Ovary (tissue), 9 donors: ENCODE data around the gene ZNF839. TPM values are rescaled to one million over a fixed set of nuclear protein-coding genes. Genes with fewer than 3 reads are reported as not detected.

Experiments used
- DNase-seq, 5 donors: peaks; one replicate each; pipeline ENCODE4 v3.0.0-alpha.2; 2019 to 2020
- H3K27ac ChIP-seq, 2 donors: fragments of 200-600 bp; one replicate each; pipeline versions ENCODE4 v1.5.1 to v1.8.0; 2019 to 2022
- H3K27me3 ChIP-seq: fragments of 200-600 bp; one replicate; pipeline ENCODE4 v1.8.0; 2022
- H3K36me3 ChIP-seq: fragments of 200-600 bp; sonication (generic); one replicate; pipeline ENCODE4 v1.5.1; 2019
- H3K4me1 ChIP-seq: one replicate; pipeline ENCODE4 v1.8.1; 2013; ENCODE audit warnings: mild to moderate bottlenecking, moderate library complexity; ENCODE audit not compliant: insufficient read depth
- H3K4me3 ChIP-seq: fragments of 200-600 bp; sonication (generic); one replicate; pipeline ENCODE4 v1.5.1; 2017
- H3K9me3 ChIP-seq, 2 donors: fragments of 200-600 bp in 1 of 2; sonication (generic) in 1 of 2; one replicate each; pipeline versions ENCODE4 v1.5.1 to v1.8.1; 2013 to 2019; ENCODE audit warnings: mild to moderate bottlenecking in 1 of 2, moderate library complexity in 1 of 2
- EP300 ChIP-seq: sonication (generic); formaldehyde crosslinking; IDR thresholded peaks from one replicate; pipeline ENCODE4 v1.6.1; 2017; ENCODE audit warnings: antibody characterized with exemption
- POLR2A ChIP-seq: fragments of 450-650 bp; IDR thresholded peaks from one replicate; pipeline ENCODE4 v1.6.1; 2017; ENCODE audit warnings: antibody characterized with exemption, mild to moderate bottlenecking, moderate library complexity
- WGBS, 3 donors: extraction: QIAGEN DNeasy Blood & Tissue Kit in 1 of 3; methylation state at CpG; one replicate each; pipeline versions ENCODE4 v1.1.5 to v1.1.7; 2013 to 2017; 5-methylcytosine and 5-hydroxymethylcytosine counted together
- intact Hi-C, 4 donors: fragments of 100-400 bp; cut with DNase I; formaldehyde crosslinking; loops; one replicate each; pipeline versions ENCODE4 v1.11.0 to v1.15.1; 2022 to 2023
- polyA plus RNA-seq, 2 donors: library from polyadenylated mRNA; stranded (reverse); fragments of 200-250 nt in 1 of 2; fragments of 350-450 nt in 1 of 2; fragmentation: Illumina TruSeq in 1 of 2; extraction: RNeasy Lipid Tissue Mini Kit (QIAGEN cat#74804) in 1 of 2; gene quantifications; one replicate each; pipeline ENCODE4 v1.2.3, GENCODE V29; 2013 to 2014
- total RNA-seq, 7 donors: library from RNA; depleted of rRNA in 2 of 7; stranded (reverse); fragments of >200 nt in 2 of 7; fragmentation: NEBNext Ultra II Directional in 3 of 7; extraction: Animal tissue kit (Norgen Biotek cat#: 25700) in 3 of 7; gene quantifications; one replicate each; pipeline versions ENCODE4 v1.1.0 to v1.2.4, GENCODE V29; 2016 to 2023
- TF ChIP-seq, protein P1 (sequence below), 3 donors: fragments of 450-650 bp in 2 of 3; fragments of 200-600 bp in 1 of 3; IDR thresholded peaks; one replicate each; pipeline versions ENCODE4 v1.5.1 to v1.8.0; 2016 to 2022; ENCODE audit warnings: antibody characterized with exemption in 3 of 3, mild to moderate bottlenecking in 1 of 3
- donor health status: DM: no; HTN: no; CAD: no; lungs with moderate emphysema.
- donor health status: DM: no; HTN: no; CAD: no.
- donor health status: Bipolar disorder and iron deficiency.
- donor health status: DM: yes; HTN: yes; CAD: no.
- donor health status: DM: no; HTN: no; CAD: no.
- donor health status: DM: yes; HTN: yes; CAD: no.

Gene ZNF839
- total and polyA plus RNA-seq, 9 donors, result 6.4 to 14.9 (median 12.2) TPM

- no peaks in the 10 kb centered on the region for H3K9me3 ChIP-seq
- H3K36me3 ChIP-seq, result no peaks in the 10 kb centered on the region
- H3K27ac ChIP-seq, result no peak overlapping the region
- DNase-seq, result no peak
- TF ChIP-seq EP300 (no peak), POLR2A (no peak)
- TF ChIP-seq, protein P1, sequence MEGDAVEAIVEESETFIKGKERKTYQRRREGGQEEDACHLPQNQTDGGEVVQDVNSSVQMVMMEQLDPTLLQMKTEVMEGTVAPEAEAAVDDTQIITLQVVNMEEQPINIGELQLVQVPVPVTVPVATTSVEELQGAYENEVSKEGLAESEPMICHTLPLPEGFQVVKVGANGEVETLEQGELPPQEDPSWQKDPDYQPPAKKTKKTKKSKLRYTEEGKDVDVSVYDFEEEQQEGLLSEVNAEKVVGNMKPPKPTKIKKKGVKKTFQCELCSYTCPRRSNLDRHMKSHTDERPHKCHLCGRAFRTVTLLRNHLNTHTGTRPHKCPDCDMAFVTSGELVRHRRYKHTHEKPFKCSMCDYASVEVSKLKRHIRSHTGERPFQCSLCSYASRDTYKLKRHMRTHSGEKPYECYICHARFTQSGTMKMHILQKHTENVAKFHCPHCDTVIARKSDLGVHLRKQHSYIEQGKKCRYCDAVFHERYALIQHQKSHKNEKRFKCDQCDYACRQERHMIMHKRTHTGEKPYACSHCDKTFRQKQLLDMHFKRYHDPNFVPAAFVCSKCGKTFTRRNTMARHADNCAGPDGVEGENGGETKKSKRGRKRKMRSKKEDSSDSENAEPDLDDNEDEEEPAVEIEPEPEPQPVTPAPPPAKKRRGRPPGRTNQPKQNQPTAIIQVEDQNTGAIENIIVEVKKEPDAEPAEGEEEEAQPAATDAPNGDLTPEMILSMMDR (IDR thresholded peaks at IDR 0.05), result no peak
- H3K4me3 ChIP-seq, result no peak overlapping the region
- 95 to 100% (median 96%) methylated on average over 3 of the region's 3 CpGs for WGBS, 3 donors
- H3K27me3 ChIP-seq, result no peaks in the 10 kb centered on the region
- H3K4me1 ChIP-seq, result peaks cover 8% of the 10 kb centered on the region
- intact Hi-C loops, result no loop called here
These were observed 40.8 kb downstream of the ZNF839 start for GRCh38 chr14:102360388-102360787.

DNA sequence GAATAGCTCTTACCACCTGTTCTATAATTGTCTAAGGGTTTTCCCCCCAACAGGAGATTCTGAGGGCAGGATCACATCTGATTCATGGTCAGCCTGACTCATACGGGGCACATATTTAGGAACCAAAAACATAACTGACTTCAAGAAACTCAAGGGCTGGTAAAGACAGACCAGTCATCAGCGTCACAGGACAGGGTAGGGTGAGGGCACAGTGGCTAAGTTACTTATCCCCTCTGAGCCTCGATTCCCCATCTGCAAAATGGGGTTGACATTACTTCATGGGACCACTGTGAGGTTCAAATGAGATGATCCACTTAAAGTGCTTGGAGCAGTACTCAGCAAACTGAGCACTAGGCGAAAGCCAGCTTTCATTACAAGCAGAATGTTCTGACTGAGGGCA, 42.5 kb downstream of the ZNF839 start:
- H3K27ac ChIP-seq, result peak overlapping the region in 1 of 2 donors; percentile 82
- H3K36me3 ChIP-seq, result no peaks in the 10 kb centered on the region
- TF ChIP-seq EP300 (no peak), POLR2A (no peak)
- TF ChIP-seq, protein P1 (IDR thresholded peaks at IDR 0.05), result no peak
- peak overlapping the region; percentile 94 for H3K4me3 ChIP-seq
- intact Hi-C loops, result no loop called here
- 16 to 22% (median 21%) methylated on average over 4 of the region's 4 CpGs for WGBS, 3 donors
- no peaks in the 10 kb centered on the region for H3K27me3 ChIP-seq
- no peak for DNase-seq
- peaks cover 8% of the 10 kb centered on the region for H3K4me1 ChIP-seq
- H3K9me3 ChIP-seq, result no peaks in the 10 kb centered on the region

GRCh38 chr14:102362545-102363181, 43.1 kb downstream of the ZNF839 start, which contains the start of the genes CINP and TECPR2:
Gene CINP, minus strand, starts transcription at chr14:102362890. Its CDS starts 39 bp downstream, at chr14:102362851.
Gene TECPR2, plus strand, starts transcription at chr14:102362941. Its CDS starts 13,781 bp downstream, at chr14:102376722.
- Histone ChIP-seq H3K27ac (peak within 1 kb of the TSS; percentile 82), H3K36me3 (no peaks in the 10 kb centered on the region), H3K27me3 (no peaks in the 10 kb centered on the region), H3K9me3 (no peaks in the 10 kb centered on the region), H3K4me3 (peak within 1 kb of the TSS; percentile 94), H3K4me1 (peaks cover 8% of the 10 kb centered on the region)
- peak; percentile 97 to 99 (median 98) for DNase-seq
- WGBS, 3 donors, result 0 to 1% (median 1%) methylated on average over 45 to 58 of the region's 58 CpGs
- intact Hi-C loops, result no loop called here
- TF ChIP-seq, protein P1 (IDR thresholded peaks at IDR 0.05), result no peak
- TF ChIP-seq POLR2A, result peak; percentile 72

DNA sequence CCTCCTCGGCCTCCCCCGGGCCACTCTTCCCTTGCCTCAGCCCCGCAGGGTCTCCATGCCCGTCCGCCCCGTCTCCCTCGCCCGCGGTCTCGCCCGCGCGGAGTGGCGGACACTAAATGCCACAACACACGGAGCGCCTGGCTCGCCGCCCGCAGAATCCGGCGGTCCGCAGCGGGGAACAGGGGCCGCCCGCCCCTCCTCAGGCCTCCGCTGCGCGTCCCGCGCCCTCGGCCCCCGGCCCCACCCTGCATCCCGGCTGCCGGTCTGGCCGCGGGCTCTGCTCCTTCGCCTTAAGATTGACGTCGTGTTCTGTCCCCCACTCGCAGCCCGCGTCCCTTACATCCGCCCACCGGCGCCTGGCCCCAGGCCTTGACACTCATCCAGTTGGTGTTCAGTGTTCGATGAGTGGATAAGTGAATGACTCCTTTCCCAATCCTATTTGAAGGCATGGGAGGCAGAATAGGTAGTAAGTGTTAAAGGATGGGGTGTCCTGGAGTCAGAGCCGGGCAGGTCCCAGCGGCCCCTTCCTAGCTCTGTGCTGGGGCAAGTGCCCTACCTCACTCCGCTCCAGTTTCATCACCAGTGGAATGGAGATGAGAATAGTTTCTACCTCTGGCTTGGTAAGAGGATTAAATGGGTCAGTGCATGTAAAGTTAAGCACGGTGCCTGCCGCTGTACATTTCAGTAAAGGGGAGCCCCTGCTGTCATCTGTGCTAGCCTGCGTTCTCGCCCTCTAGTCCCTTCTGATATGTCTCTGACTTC, 43.8 kb downstream of the ZNF839 start:
- Histone ChIP-seq H3K9me3 (no peaks in the 10 kb centered on the region), H3K36me3 (no peaks in the 10 kb centered on the region), H3K27ac (peak overlapping the region; percentile 82), H3K4me3 (peak overlapping the region; percentile 94), H3K4me1 (peaks cover 8% of the 10 kb centered on the region), H3K27me3 (no peaks in the 10 kb centered on the region)
- DNase-seq, result no peak
- 2 to 3% (median 2%) methylated on average over 21 to 53 of the region's 53 CpGs for WGBS, 3 donors
- intact Hi-C loops, result no loop called here
- TF ChIP-seq EP300, result no peak
- TF ChIP-seq POLR2A, result no peak
- TF ChIP-seq, protein P1 (IDR thresholded peaks at IDR 0.05), result no peak
